ENCODE measurements around the gene RBM15.

Gene RBM15

GRCh38 chr1:110338886-110339406 lies at the start of gene RBM15:
Gene RBM15 (plus strand): TSS chr1:110339377. CDS start chr1:110339406, 29 bp downstream.
- DNase-seq (ENCODE audit: low spot score), result peak; percentile 100

GRCh38 chr1:110291241-110292030 lies 47.7 kb upstream of the RBM15 start:
- DNase-seq (ENCODE audit: low spot score), result no peak

- peak; percentile 17 for DNase-seq (ENCODE audit: low spot score)
These were observed 47.0 kb upstream of the RBM15 start for GRCh38 chr1:110292031-110292741.

GRCh38 chr1:110293601-110294104 lies 45.5 kb upstream of the RBM15 start:
- no peak for DNase-seq (ENCODE audit: low spot score)

- no peak for DNase-seq (ENCODE audit: low spot score)
These were observed 44.9 kb upstream of the RBM15 start for GRCh38 chr1:110294308-110294707.

GRCh38 chr1:110298991-110299390 lies 40.2 kb upstream of the RBM15 start:
- DNase-seq (ENCODE audit: low spot score), result no peak

GRCh38 chr1:110300412-110301085 lies 38.6 kb upstream of the RBM15 start:
- DNase-seq (ENCODE audit: low spot score), result no peak

- no peak for DNase-seq (ENCODE audit: low spot score)
These were observed 36.3 kb upstream of the RBM15 start for GRCh38 chr1:110302836-110303235.

GRCh38 chr1:110305900-110306420 lies 33.2 kb upstream of the RBM15 start:
- no peak for DNase-seq (ENCODE audit: low spot score)

- DNase-seq (ENCODE audit: low spot score), result no peak
These were observed 31.8 kb upstream of the RBM15 start for GRCh38 chr1:110307239-110307974.

GRCh38 chr1:110308247-110308646 lies 30.9 kb upstream of the RBM15 start:
- no peak for DNase-seq (ENCODE audit: low spot score)

- DNase-seq (ENCODE audit: low spot score), result no peak
These were observed 30.0 kb upstream of the RBM15 start for GRCh38 chr1:110309139-110309538.

- peak; percentile 46 for DNase-seq (ENCODE audit: low spot score)
These were observed 29.4 kb upstream of the RBM15 start for GRCh38 chr1:110309767-110310166.

- DNase-seq (ENCODE audit: low spot score), result no peak
These were observed 28.9 kb upstream of the RBM15 start for GRCh38 chr1:110310300-110310699.

GRCh38 chr1:110312188-110313121 lies 26.7 kb upstream of the RBM15 start:
- peak; percentile 73 for DNase-seq (ENCODE audit: low spot score)

- DNase-seq (ENCODE audit: low spot score), result no peak
These were observed 22.4 kb upstream of the RBM15 start for GRCh38 chr1:110316735-110317134.

GRCh38 chr1:110318046-110318445 lies 21.1 kb upstream of the RBM15 start:
- no peak for DNase-seq (ENCODE audit: low spot score)

GRCh38 chr1:110319332-110320167 lies 19.6 kb upstream of the RBM15 start:
- DNase-seq (ENCODE audit: low spot score), result no peak

- DNase-seq (ENCODE audit: low spot score), result no peak
These were observed 19.0 kb upstream of the RBM15 start for GRCh38 chr1:110320168-110320518.

Data from kidney capillary endothelial cell (primary cell).